ENCODE data around the gene PLEKHM1. TPM values are rescaled to one million over a fixed set of nuclear protein-coding genes. Genes with fewer than 3 reads are reported as not detected.

PLEKHM1 gene
- total and polyA plus RNA-seq, 8 donors, result 13.3 to 30.7 (median 16.0) TPM

DNA sequence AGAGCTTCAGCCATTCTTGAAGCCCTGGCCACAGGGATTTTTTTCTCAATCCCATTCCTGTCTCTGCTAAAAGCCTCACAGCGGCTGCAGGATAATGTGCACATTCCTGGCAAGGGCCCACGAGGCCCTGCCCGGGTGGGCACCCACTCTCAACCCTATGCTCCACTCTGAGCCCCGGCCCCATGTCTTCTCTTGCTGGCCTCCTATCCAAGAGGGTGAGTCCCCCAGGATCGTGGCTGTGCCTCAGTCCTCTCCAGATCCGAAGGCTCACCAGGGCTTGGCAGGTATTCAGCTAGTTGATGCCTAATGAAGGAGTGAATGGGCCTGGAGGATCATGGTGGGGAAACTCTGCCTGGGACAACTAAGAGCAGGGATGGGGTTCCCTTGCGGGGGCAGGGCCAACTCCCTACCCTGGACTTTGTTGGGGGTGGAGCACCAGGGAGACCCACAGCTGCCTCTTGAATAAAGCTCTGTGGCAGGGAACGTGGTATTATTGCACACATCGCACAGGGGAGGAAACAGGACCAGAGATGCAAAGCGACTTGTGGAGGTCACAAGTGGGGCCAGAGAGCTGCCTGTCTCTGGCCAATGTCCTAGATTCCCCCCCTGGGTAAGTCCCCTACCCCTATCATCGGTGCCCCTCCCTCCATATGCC is 63.2 kb downstream of the PLEKHM1 start:
- no peak overlapping the region for H3K4me3 ChIP-seq
- ATAC-seq, result no peak
- H3K36me3 ChIP-seq, result no peaks in the 10 kb centered on the region
- no peak for FAIRE-seq
- DNase-seq, result peak in 1 of 6 donors; percentile 36
- H3K4me1 ChIP-seq, result peaks cover 3 to 20% (median 4%) of the 10 kb centered on the region in 3 donors
- peaks cover 0 to 5% (median 0%) of the 10 kb centered on the region in 4 donors for H3K27me3 ChIP-seq
- whole genome bisulfite sequencing, 2 donors, result 63 to 69% methylated on average over 11 of the region's 11 CpGs
- H3K27ac ChIP-seq, result no peak overlapping the region
- TF ChIP-seq, protein P1, sequence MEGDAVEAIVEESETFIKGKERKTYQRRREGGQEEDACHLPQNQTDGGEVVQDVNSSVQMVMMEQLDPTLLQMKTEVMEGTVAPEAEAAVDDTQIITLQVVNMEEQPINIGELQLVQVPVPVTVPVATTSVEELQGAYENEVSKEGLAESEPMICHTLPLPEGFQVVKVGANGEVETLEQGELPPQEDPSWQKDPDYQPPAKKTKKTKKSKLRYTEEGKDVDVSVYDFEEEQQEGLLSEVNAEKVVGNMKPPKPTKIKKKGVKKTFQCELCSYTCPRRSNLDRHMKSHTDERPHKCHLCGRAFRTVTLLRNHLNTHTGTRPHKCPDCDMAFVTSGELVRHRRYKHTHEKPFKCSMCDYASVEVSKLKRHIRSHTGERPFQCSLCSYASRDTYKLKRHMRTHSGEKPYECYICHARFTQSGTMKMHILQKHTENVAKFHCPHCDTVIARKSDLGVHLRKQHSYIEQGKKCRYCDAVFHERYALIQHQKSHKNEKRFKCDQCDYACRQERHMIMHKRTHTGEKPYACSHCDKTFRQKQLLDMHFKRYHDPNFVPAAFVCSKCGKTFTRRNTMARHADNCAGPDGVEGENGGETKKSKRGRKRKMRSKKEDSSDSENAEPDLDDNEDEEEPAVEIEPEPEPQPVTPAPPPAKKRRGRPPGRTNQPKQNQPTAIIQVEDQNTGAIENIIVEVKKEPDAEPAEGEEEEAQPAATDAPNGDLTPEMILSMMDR (IDR thresholded peaks at IDR 0.05), result no peak
- intact Hi-C loops (cut with DNase I), result no loop called here
- no peaks in the 10 kb centered on the region for H3K9me3 ChIP-seq

- Histone ChIP-seq H3K27ac (no peak overlapping the region), H3K9me3 (no peaks in the 10 kb centered on the region), H3K36me3 (no peaks in the 10 kb centered on the region), H3K4me3 (no peak overlapping the region), H3K4me1 (peaks cover 3 to 20% (median 4%) of the 10 kb centered on the region in 3 donors), H3K27me3 (peaks cover 0 to 5% (median 0%) of the 10 kb centered on the region in 4 donors)
- TF ChIP-seq, protein P1 (IDR thresholded peaks at IDR 0.05), result no peak
- FAIRE-seq (no peak), ATAC-seq (no peak), DNase-seq (peak in 1 of 6 donors; percentile 9)
- WGBS, 2 donors, result 64 to 73% methylated on average over 7 of the region's 7 CpGs
- intact Hi-C loops (cut with DNase I), result no loop called here
These were observed 64.0 kb downstream of the PLEKHM1 start for GRCh38 chr17:45426561-45426960.

DNA sequence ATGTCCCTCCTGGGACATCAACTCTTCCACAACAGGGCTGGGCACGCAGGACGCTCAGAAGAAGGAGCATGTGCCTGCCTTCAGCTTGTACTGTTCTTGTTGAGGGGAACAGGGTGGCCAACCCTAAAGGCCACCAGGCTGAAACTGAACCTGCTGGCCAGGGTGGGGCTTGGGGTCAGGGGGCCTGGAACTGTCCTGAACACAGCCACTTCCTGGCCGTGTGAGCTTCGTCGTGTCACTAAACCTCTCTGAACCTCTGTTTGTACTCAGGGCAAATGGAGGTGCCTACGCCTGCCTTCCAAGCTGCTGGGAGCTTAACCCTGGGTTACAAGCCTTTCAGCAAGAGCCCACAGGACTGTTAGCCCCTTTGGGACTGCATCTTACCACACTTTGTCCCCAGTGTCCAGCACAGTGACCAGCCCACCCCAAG is 64.5 kb downstream of the PLEKHM1 start:
- H3K36me3 ChIP-seq, result no peaks in the 10 kb centered on the region
- no peak for ATAC-seq
- peaks cover 0 to 5% (median 0%) of the 10 kb centered on the region in 4 donors for H3K27me3 ChIP-seq
- intact Hi-C loops (cut with DNase I), result no loop called here
- H3K4me1 ChIP-seq, result peaks cover 0 to 20% (median 3%) of the 10 kb centered on the region in 3 donors
- WGBS, 2 donors, result 42 to 47% methylated on average over 6 of the region's 6 CpGs
- H3K27ac ChIP-seq, result peak overlapping the region in 1 of 4 donors; percentile 78
- DNase-seq, result no peak
- H3K4me3 ChIP-seq, result peak overlapping the region in 1 of 4 donors; percentile 43
- TF ChIP-seq, protein P1 (IDR thresholded peaks at IDR 0.05), result no peak
- FAIRE-seq, result no peak
- H3K9me3 ChIP-seq, result no peaks in the 10 kb centered on the region

- no peak for FAIRE-seq
These were observed 65.2 kb downstream of the PLEKHM1 start for GRCh38 chr17:45425125-45425983.

More at GRCh38 chr17:45425125-45425983, 65.2 kb downstream of the PLEKHM1 start:
- intact Hi-C loops (cut with DNase I), result no loop called here
- WGBS, 2 donors, result 7 to 14% methylated on average over 17 to 18 of the region's 18 CpGs
- Histone ChIP-seq H3K36me3 (no peaks in the 10 kb centered on the region), H3K4me1 (peaks cover 0 to 16% (median 3%) of the 10 kb centered on the region in 3 donors), H3K9me3 (no peaks in the 10 kb centered on the region), H3K4me3 (peak overlapping the region in 3 of 4 donors; percentile 5 to 43 (median 34)), H3K27me3 (no peaks in the 10 kb centered on the region), H3K27ac (peak overlapping the region; percentile 67 to 78 (median 73))
- DNase-seq (peak; percentile 74 to 92 (median 82)), ATAC-seq (peak; percentile 75 to 85 (median 84))
- TF ChIP-seq, protein P1 (IDR thresholded peaks at IDR 0.05), result peak in 2 of 4 donors; percentile 10 to 25
